GM12801 (cell line): ENCODE results near the gene MYO18A.

Experiments used
- TF ChIP-seq, protein P1 (sequence below): IDR thresholded peaks from one replicate; pipeline ENCODE4 v1.5.1; 2011; ENCODE audit warnings: control low read depth; ENCODE audit not compliant: insufficient read length; ENCODE audit errors: extremely low read depth

MYO18A gene

DNA sequence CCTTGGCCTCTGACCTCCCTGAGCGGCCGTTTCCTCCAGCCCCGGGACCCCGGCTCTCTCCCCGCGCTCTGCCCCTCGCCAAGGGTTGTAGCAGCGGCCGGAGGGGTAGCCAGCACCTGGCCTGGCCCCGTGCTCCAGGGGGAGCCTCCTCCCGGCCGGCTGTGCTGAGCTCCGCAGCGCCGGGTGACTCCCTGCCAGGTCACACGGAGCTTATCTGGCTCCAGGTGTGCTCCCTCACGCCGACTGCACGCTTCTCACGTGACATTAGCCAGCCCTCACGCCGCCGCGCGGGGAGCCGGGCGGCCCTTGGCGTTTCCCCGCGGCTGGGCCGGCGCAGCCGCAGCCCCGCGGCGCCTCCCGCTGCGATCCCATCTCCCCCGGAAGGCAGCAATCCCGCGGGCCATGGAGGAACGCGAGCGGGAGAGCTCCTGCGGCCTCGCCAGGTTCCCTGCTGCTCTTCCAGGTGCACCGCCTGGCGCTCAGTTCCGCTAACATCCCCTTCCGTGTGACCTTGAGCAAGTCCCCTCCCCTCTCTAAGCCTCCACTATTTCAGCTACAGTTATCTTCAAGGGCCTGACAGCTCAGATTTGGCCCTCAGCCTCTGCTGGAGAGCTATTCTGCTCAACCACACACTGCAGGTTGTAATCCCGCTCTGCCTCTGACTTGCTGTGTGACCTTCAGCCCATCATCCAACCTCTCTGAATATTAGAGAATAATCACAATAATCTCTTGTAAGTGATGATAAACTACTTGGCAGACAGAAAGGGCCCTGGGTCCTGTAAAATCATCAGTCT, 3.4 kb downstream of the MYO18A start:
- TF ChIP-seq, protein P1, sequence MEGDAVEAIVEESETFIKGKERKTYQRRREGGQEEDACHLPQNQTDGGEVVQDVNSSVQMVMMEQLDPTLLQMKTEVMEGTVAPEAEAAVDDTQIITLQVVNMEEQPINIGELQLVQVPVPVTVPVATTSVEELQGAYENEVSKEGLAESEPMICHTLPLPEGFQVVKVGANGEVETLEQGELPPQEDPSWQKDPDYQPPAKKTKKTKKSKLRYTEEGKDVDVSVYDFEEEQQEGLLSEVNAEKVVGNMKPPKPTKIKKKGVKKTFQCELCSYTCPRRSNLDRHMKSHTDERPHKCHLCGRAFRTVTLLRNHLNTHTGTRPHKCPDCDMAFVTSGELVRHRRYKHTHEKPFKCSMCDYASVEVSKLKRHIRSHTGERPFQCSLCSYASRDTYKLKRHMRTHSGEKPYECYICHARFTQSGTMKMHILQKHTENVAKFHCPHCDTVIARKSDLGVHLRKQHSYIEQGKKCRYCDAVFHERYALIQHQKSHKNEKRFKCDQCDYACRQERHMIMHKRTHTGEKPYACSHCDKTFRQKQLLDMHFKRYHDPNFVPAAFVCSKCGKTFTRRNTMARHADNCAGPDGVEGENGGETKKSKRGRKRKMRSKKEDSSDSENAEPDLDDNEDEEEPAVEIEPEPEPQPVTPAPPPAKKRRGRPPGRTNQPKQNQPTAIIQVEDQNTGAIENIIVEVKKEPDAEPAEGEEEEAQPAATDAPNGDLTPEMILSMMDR: no peak

GRCh38 chr17:29175349-29175748, 4.8 kb downstream of the MYO18A start:
- TF ChIP-seq, protein P1: no peak

- TF ChIP-seq, protein P1: no peak
Observed at GRCh38 chr17:29172589-29172988, 7.6 kb downstream of the MYO18A start.

DNA sequence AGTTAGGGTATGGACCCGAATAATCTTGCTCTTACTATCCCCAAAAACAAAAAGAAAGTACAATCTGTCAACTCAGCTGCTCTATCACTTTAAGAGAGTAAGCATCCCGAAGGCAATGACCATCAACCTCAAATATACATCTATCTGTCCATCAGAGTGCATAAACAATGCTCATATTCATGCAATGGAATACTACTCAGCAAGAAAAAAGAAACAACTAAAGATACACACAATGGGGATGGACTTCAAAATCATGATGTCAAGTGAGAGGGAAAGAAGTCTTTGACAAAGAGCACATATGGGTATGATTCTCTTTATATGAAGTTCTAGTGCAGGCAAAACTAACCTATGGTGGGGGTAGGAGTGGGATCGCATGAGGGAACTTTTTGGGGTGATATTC, 9.5 kb downstream of the MYO18A start:
- TF ChIP-seq, protein P1: no peak

- TF ChIP-seq, protein P1: no peak
Observed at GRCh38 chr17:29169806-29170591, 10.2 kb downstream of the MYO18A start.

DNA sequence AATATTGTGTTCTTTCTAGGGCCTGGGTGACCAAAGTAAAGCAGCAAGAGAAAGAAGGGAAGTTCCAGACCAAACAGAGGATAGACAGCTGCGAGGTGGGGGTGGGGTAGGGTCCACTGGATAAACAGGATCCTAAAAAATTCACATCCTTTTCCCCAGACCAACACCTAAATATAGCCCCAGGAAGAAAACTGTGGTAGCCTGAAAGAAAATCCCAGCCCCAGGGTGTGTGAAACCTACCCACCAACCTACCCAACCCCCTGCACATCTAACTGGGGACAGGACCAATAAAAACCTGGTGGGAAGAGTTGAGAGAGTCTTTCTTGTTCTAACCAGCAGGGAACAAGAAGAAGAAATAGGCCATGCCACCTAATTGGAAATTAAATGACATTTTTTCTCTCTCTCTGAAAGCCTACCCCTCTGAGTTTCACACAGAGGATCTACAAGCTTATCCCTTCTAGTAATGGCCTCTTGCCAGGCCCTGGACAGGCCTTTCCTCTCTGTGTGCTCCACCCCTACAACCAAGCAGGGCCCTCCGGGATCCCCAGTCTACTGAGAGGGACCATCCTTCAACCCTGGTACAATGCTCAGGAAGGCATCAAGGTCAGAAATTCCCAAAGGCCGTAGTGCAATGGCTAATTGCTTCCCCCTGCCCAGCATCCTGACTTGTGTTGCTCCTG, 12.0 kb downstream of the MYO18A start:
- TF ChIP-seq, protein P1: no peak
